Activated T-cell treated with anti-CD3 and anti-CD28 coated beads for 1 hour (primary cell): ENCODE measurements around the gene CCL21.

Source experiments
- DNase-seq: peaks from one replicate; pipeline ENCODE4 v3.0.0-alpha.2; 2020; ENCODE audit warnings: low read depth

CCL21 gene

GRCh38 chr9:34707130-34707529 lies 2.8 kb downstream of the CCL21 start:
- DNase-seq, result no peak

GRCh38 chr9:34701769-34702736 lies 7.9 kb downstream of the CCL21 start:
- peak; percentile 76 for DNase-seq

GRCh38 chr9:34701023-34701768 lies 8.7 kb downstream of the CCL21 start:
- peak; percentile 74 for DNase-seq

- DNase-seq, result no peak
These were observed 15.1 kb downstream of the CCL21 start for GRCh38 chr9:34694811-34695210.

GRCh38 chr9:34693560-34693959 lies 16.4 kb downstream of the CCL21 start:
- DNase-seq, result no peak

- no peak for DNase-seq
These were observed 18.0 kb downstream of the CCL21 start for GRCh38 chr9:34691936-34692315.

- DNase-seq, result no peak
These were observed 18.7 kb downstream of the CCL21 start, which contains the start of gene CCL19 for GRCh38 chr9:34690983-34691935. Gene CCL19 (minus strand): TSS chr9:34691276. CDS start chr9:34691139, 137 bp downstream.

- DNase-seq, result no peak
These were observed 20.4 kb downstream of the CCL21 start for GRCh38 chr9:34689512-34689911.

- DNase-seq, result no peak
These were observed 20.8 kb downstream of the CCL21 start for GRCh38 chr9:34689116-34689470.

GRCh38 chr9:34688329-34689115 lies 21.4 kb downstream of the CCL21 start:
- DNase-seq, result no peak

GRCh38 chr9:34687276-34688030 lies 22.5 kb downstream of the CCL21 start:
- DNase-seq, result no peak

- DNase-seq, result no peak
These were observed 23.2 kb downstream of the CCL21 start for GRCh38 chr9:34686732-34687131.

GRCh38 chr9:34686231-34686630 lies 23.7 kb downstream of the CCL21 start:
- no peak for DNase-seq

GRCh38 chr9:34685591-34685990 lies 24.3 kb downstream of the CCL21 start:
- no peak for DNase-seq

GRCh38 chr9:34684816-34685215 lies 25.1 kb downstream of the CCL21 start:
- DNase-seq, result no peak

- DNase-seq, result no peak
These were observed 25.8 kb downstream of the CCL21 start for GRCh38 chr9:34684145-34684544.

- no peak for DNase-seq
These were observed 34.1 kb downstream of the CCL21 start for GRCh38 chr9:34675869-34676268.

- DNase-seq, result peak; percentile 47
These were observed 34.8 kb downstream of the CCL21 start for GRCh38 chr9:34675048-34675714.

GRCh38 chr9:34674440-34674839 lies 35.5 kb downstream of the CCL21 start:
- DNase-seq, result no peak

GRCh38 chr9:34671307-34671706 lies 38.6 kb downstream of the CCL21 start:
- DNase-seq, result no peak
